ENCODE data around the gene STOX2.

DNA sequence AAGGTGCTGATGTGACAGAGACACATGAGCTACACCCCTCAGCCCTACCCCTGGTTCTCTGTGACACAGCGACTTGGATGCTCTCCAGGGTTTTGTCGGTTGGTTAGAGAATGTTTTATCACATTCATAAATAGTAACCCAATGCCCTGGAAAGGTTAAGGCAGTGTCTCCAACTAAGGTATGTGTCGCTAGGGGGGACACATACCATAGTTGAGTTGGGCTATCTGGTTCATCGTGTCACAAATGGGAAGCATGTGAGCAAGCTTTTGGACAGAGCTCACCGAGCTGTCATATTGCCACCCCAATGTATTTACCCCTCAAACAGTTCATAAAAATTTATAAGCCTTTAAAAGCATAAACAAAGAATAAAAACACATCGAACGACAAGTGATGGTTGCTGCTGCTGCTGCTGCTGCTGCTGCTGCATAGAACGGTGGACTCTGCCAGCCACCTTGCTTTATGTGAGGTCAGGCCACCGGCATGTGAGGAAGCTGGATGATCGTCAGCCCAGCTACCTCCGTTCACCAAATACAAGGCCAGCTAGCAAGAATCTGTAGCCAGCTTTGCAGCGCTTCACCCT is 55.9 kb downstream of the STOX2 start:
- TF ChIP-seq POLR2AphosphoS5 (IDR thresholded peaks at IDR 0.05; ENCODE audit: low read depth, low read length) (no peak), SIN3A (IDR thresholded peaks at IDR 0.05; ENCODE audit: borderline replicate concordance, insufficient read depth, low read length) (no peak), TAF1 (IDR thresholded peaks at IDR 0.05; ENCODE audit: borderline replicate concordance, insufficient read depth, low read length) (no peak)
- TF ChIP-seq, protein P1, sequence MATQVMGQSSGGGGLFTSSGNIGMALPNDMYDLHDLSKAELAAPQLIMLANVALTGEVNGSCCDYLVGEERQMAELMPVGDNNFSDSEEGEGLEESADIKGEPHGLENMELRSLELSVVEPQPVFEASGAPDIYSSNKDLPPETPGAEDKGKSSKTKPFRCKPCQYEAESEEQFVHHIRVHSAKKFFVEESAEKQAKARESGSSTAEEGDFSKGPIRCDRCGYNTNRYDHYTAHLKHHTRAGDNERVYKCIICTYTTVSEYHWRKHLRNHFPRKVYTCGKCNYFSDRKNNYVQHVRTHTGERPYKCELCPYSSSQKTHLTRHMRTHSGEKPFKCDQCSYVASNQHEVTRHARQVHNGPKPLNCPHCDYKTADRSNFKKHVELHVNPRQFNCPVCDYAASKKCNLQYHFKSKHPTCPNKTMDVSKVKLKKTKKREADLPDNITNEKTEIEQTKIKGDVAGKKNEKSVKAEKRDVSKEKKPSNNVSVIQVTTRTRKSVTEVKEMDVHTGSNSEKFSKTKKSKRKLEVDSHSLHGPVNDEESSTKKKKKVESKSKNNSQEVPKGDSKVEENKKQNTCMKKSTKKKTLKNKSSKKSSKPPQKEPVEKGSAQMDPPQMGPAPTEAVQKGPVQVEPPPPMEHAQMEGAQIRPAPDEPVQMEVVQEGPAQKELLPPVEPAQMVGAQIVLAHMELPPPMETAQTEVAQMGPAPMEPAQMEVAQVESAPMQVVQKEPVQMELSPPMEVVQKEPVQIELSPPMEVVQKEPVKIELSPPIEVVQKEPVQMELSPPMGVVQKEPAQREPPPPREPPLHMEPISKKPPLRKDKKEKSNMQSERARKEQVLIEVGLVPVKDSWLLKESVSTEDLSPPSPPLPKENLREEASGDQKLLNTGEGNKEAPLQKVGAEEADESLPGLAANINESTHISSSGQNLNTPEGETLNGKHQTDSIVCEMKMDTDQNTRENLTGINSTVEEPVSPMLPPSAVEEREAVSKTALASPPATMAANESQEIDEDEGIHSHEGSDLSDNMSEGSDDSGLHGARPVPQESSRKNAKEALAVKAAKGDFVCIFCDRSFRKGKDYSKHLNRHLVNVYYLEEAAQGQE (IDR thresholded peaks at IDR 0.05; ENCODE audit: insufficient read depth in 1 of 2, low read depth in 2 of 2, low read length in 2 of 2) = no peak
